Smooth muscle cell (in vitro differentiated cells): Measurements from ENCODE around the gene ATG16L2. TPM values are rescaled to one million over a fixed set of nuclear protein-coding genes. Genes with fewer than 3 reads are reported as not detected.

ENCODE experiments used
- DNase-seq: peaks from one replicate; lab custom pipeline; 2025; ENCODE audit not compliant: unreplicated experiment; lab: John Stamatoyannopoulos, UW
- H2AFZ ChIP-seq: fragments of 200-600 bp; sonication (generic); 2 replicates; pipeline ENCODE4 v1.6.0; 2016; ENCODE audit warnings: antibody characterized with exemption, low read depth, mild to moderate bottlenecking
- H3F3A ChIP-seq: fragments of 200-600 bp; sonication (generic); 2 replicates; pipeline ENCODE4 v1.6.0; 2017; ENCODE audit warnings: antibody characterized with exemption, low read depth
- H3K27ac ChIP-seq: fragments of 200-600 bp; sonication (generic); 2 replicates; pipeline ENCODE4 v1.5.1; 2016; ENCODE audit warnings: low read depth, mild to moderate bottlenecking
- H3K27me3 ChIP-seq: fragments of 200-600 bp; sonication (generic); 2 replicates; pipeline ENCODE4 v1.6.1; 2016; ENCODE audit warnings: low read depth, mild to moderate bottlenecking
- H3K36me3 ChIP-seq: fragments of 200-600 bp; sonication (generic); 2 replicates; pipeline ENCODE4 v1.5.1; 2016; ENCODE audit warnings: low read depth
- H3K4me1 ChIP-seq: fragments of 200-600 bp; sonication (generic); 2 replicates; pipeline ENCODE4 v1.5.1; 2016; ENCODE audit warnings: low read depth
- H3K4me2 ChIP-seq: fragments of 200-600 bp; sonication (generic); 2 replicates; pipeline ENCODE4 v1.6.0; 2016; ENCODE audit warnings: mild to moderate bottlenecking
- H3K4me3 ChIP-seq: fragments of 200-600 bp; sonication (generic); 2 replicates; pipeline ENCODE4 v1.5.1; 2016; ENCODE audit warnings: mild to moderate bottlenecking
- H3K79me2 ChIP-seq: fragments of 200-600 bp; sonication (generic); 2 replicates; pipeline ENCODE4 v1.6.0; 2016; ENCODE audit warnings: low read depth, mild to moderate bottlenecking
- H3K9ac ChIP-seq: fragments of 200-600 bp; sonication (generic); 2 replicates; pipeline ENCODE4 v1.6.0; 2016; ENCODE audit warnings: low read depth
- H3K9me3 ChIP-seq: fragments of 200-600 bp; sonication (generic); replicated peaks from 2 replicates; pipeline ENCODE4 v1.5.1; 2016; ENCODE audit warnings: low read depth
- H4K20me1 ChIP-seq: fragments of 200-600 bp; sonication (generic); 2 replicates; pipeline ENCODE4 v1.6.0; 2016; ENCODE audit warnings: low read depth
- CTCF ChIP-seq: fragments of 200-600 bp; sonication (generic); IDR thresholded peaks from 2 replicates; pipeline ENCODE4 v1.5.1; 2017; ENCODE audit warnings: borderline replicate concordance, mild to moderate bottlenecking, antibody characterized with exemption; ENCODE audit not compliant: insufficient read depth, poor library complexity, severe bottlenecking
- WGBS: methylation state at CpG from one replicate; pipeline ENCODE4 v1.1.7; 2016; ENCODE audit warnings: low lambda C conversion rate; 5-methylcytosine and 5-hydroxymethylcytosine counted together
- polyA plus RNA-seq: library from polyadenylated mRNA; unstranded; fragments of >200 nt; fragmentation: Nextera tagmentation; extraction: Ambion mirVana; gene quantifications from 2 replicates; pipeline ENCODE4 v1.2.1, GENCODE V29; 2016
- total RNA-seq: library from RNA; depleted of rRNA; stranded (reverse); fragments of >200 nt; gene quantifications from 2 replicates; pipeline ENCODE4 v1.2.3, GENCODE V29; 2014

Gene ATG16L2
- total and polyA plus RNA-seq, 2 experiments from 2014 or later, result 7.4 to 9.3 TPM

- Histone ChIP-seq H4K20me1 (no peaks in the 10 kb centered on the region), H3K27me3 (no peaks in the 10 kb centered on the region), H3K4me3 (no peak overlapping the region), H3K27ac (no peak overlapping the region), H2AFZ (no peak overlapping the region), H3K4me2 (no peak overlapping the region), H3K79me2 (no peaks in the 10 kb centered on the region), H3K36me3 (peaks cover 5% of the 10 kb centered on the region), H3K9me3 (no peaks in the 10 kb centered on the region), H3F3A (no peaks in the 10 kb centered on the region), H3K9ac (no peak overlapping the region), H3K4me1 (no peaks in the 10 kb centered on the region)
- no peak for TF ChIP-seq CTCF
- no peak for DNase-seq
- WGBS, result 91% methylated on average over 3 of the region's 3 CpGs
Observed at GRCh38 chr11:72859126-72859525, 44.9 kb downstream of the ATG16L2 start.

- peaks cover 5% of the 10 kb centered on the region for H3K36me3 ChIP-seq
- H2AFZ ChIP-seq, result no peak overlapping the region
- no peaks in the 10 kb centered on the region for H3K27me3 ChIP-seq
- H3F3A ChIP-seq, result peaks cover 4% of the 10 kb centered on the region
- WGBS, result 92% methylated on average over 4 of the region's 4 CpGs
- H3K9me3 ChIP-seq, result no peaks in the 10 kb centered on the region
- H3K4me2 ChIP-seq, result no peak overlapping the region
- H4K20me1 ChIP-seq, result no peaks in the 10 kb centered on the region
- no peaks in the 10 kb centered on the region for H3K79me2 ChIP-seq
- H3K4me1 ChIP-seq, result no peaks in the 10 kb centered on the region
- no peak overlapping the region for H3K27ac ChIP-seq
- no peak overlapping the region for H3K4me3 ChIP-seq
- DNase-seq, result no peak
- H3K9ac ChIP-seq, result no peak overlapping the region
- no peak for TF ChIP-seq CTCF
Observed at GRCh38 chr11:72860010-72860409, 45.8 kb downstream of the ATG16L2 start.

GRCh38 chr11:72860592-72860991 is 46.4 kb downstream of the ATG16L2 start:
- Histone ChIP-seq H3K36me3 (peaks cover 5% of the 10 kb centered on the region), H3K4me1 (no peaks in the 10 kb centered on the region), H3K4me3 (no peak overlapping the region), H3K27me3 (no peaks in the 10 kb centered on the region), H3K27ac (no peak overlapping the region), H3K9ac (no peak overlapping the region), H2AFZ (no peak overlapping the region), H4K20me1 (no peaks in the 10 kb centered on the region), H3K79me2 (no peaks in the 10 kb centered on the region), H3K4me2 (no peak overlapping the region), H3K9me3 (no peaks in the 10 kb centered on the region), H3F3A (peaks cover 8% of the 10 kb centered on the region)
- DNase-seq, result no peak
- no peak for TF ChIP-seq CTCF
- WGBS, result 91% methylated on average over 4 of the region's 4 CpGs

- no peak overlapping the region for H3K27ac ChIP-seq
- H3F3A ChIP-seq, result peaks cover 8% of the 10 kb centered on the region
- no peaks in the 10 kb centered on the region for H3K27me3 ChIP-seq
- TF ChIP-seq CTCF, result no peak
- H3K36me3 ChIP-seq, result peaks cover 5% of the 10 kb centered on the region
- DNase-seq, result no peak
- WGBS, result 86% methylated on average over 1 of the region's 1 CpG
- no peaks in the 10 kb centered on the region for H4K20me1 ChIP-seq
- no peaks in the 10 kb centered on the region for H3K9me3 ChIP-seq
- H3K4me2 ChIP-seq, result no peak overlapping the region
- no peak overlapping the region for H2AFZ ChIP-seq
- no peaks in the 10 kb centered on the region for H3K4me1 ChIP-seq
- H3K4me3 ChIP-seq, result no peak overlapping the region
- no peaks in the 10 kb centered on the region for H3K79me2 ChIP-seq
- no peak overlapping the region for H3K9ac ChIP-seq
Observed at GRCh38 chr11:72863091-72863490, 48.9 kb downstream of the ATG16L2 start.
